GM12891 (cell line): ENCODE measurements around the gene OVAAL.

Experiments used
- POLR2A ChIP-seq: IDR thresholded peaks from 2 replicates; pipeline ENCODE4 v1.6.1; 2011; ENCODE audit warnings: low read depth, low read length, control low read depth
- POLR2AphosphoS5 ChIP-seq: IDR thresholded peaks from 2 replicates; pipeline ENCODE4 v1.6.1; 2011; ENCODE audit warnings: low read depth, low read length, control low read depth
- TAF1 ChIP-seq: IDR thresholded peaks from 2 replicates; pipeline ENCODE4 v1.6.1; 2011; ENCODE audit warnings: low read depth, low read length, control low read depth

GRCh38 chr1:180568184-180568583 is 9.4 kb downstream of the OVAAL start:
- TF ChIP-seq POLR2A (no peak), POLR2AphosphoS5 (no peak), TAF1 (no peak)
